Mucosa of rectum (tissue), 2 donors: ENCODE results near the gene UPP1.
"Not testable (repeated sequence)": the region's sequence is repeated elsewhere in the genome, so short reads cannot be mapped to it uniquely, and the experiment has no call there.

ENCODE experiments used
- H3K27ac ChIP-seq, 2 donors: one replicate each; pipeline ENCODE4 v1.7.0; 2013; ENCODE audit warnings: inconsistent platforms in 2 of 2, low read depth in 2 of 2, low read length in 2 of 2
- H3K27me3 ChIP-seq, 2 donors: one replicate each; pipeline ENCODE4 v1.7.0; 2013; ENCODE audit warnings: low read length in 2 of 2; ENCODE audit not compliant: control insufficient read depth in 2 of 2, insufficient read depth in 2 of 2
- H3K36me3 ChIP-seq, 2 donors: one replicate each; pipeline ENCODE4 v1.7.0; 2013; ENCODE audit warnings: low read length in 2 of 2; ENCODE audit not compliant: control insufficient read depth in 2 of 2, insufficient read depth in 2 of 2
- H3K4me1 ChIP-seq, 2 donors: one replicate each; pipeline ENCODE4 v1.7.0; 2013; ENCODE audit warnings: low read length in 2 of 2, mild to moderate bottlenecking in 1 of 2; ENCODE audit not compliant: control insufficient read depth in 2 of 2, insufficient read depth in 2 of 2
- H3K4me3 ChIP-seq, 2 donors: one replicate each; pipeline ENCODE4 v1.7.0; 2013; ENCODE audit warnings: low read length in 2 of 2
- H3K9ac ChIP-seq, 2 donors: one replicate each; pipeline ENCODE4 v1.7.0; 2013; ENCODE audit warnings: low read length in 2 of 2, low read depth in 1 of 2, mild to moderate bottlenecking in 1 of 2
- H3K9me3 ChIP-seq, 2 donors: one replicate each; pipeline ENCODE4 v1.7.0; 2013; ENCODE audit warnings: low read length in 2 of 2; ENCODE audit not compliant: control insufficient read depth in 2 of 2
- donor health status: healthy.
- donor health status: Normal muscosa, but diverticular disease.

Gene UPP1

DNA sequence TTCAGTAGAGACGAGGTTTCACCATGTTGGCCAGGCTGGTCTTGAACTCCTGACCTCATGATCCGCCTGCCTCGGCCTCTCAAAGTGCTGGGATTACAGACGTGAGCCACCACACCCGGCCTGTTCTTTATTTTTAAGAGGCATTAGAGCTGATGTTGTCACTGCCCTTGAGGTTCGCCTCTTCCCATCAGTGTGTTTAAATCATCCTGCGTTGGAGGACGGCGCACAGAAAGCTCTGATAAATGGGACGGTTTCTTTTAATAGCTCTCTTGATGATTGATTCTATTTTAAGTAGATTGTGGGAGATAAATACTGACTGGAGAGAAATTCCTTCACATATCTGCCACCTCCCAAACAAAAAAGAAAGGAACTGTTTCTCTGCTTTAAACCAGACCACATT is 29.0 kb downstream of the UPP1 start:
- no peaks in the 10 kb centered on the region for H3K27me3 ChIP-seq
- H3K4me3 ChIP-seq: no peak overlapping the region
- no peak overlapping the region for H3K9ac ChIP-seq
- H3K9me3 ChIP-seq: no peaks in the 10 kb centered on the region
- no peak overlapping the region for H3K27ac ChIP-seq
- no peaks in the 10 kb centered on the region for H3K4me1 ChIP-seq
- H3K36me3 ChIP-seq: no peaks in the 10 kb centered on the region

GRCh38 chr7:48120536-48120935 is 31.5 kb downstream of the UPP1 start:
- not testable (repeated sequence) for H3K4me1 ChIP-seq, H3K9me3 ChIP-seq, H3K4me3 ChIP-seq, H3K36me3 ChIP-seq, H3K27ac ChIP-seq, H3K27me3 ChIP-seq, H3K9ac ChIP-seq

- no peaks in the 10 kb centered on the region for H3K9me3 ChIP-seq
- no peaks in the 10 kb centered on the region for H3K36me3 ChIP-seq
- no peak overlapping the region for H3K27ac ChIP-seq
- H3K27me3 ChIP-seq: no peaks in the 10 kb centered on the region
- no peak overlapping the region for H3K4me3 ChIP-seq
- no peak overlapping the region for H3K9ac ChIP-seq
- H3K4me1 ChIP-seq: no peaks in the 10 kb centered on the region
These were observed 37.0 kb downstream of the UPP1 start for GRCh38 chr7:48126037-48126436.

DNA sequence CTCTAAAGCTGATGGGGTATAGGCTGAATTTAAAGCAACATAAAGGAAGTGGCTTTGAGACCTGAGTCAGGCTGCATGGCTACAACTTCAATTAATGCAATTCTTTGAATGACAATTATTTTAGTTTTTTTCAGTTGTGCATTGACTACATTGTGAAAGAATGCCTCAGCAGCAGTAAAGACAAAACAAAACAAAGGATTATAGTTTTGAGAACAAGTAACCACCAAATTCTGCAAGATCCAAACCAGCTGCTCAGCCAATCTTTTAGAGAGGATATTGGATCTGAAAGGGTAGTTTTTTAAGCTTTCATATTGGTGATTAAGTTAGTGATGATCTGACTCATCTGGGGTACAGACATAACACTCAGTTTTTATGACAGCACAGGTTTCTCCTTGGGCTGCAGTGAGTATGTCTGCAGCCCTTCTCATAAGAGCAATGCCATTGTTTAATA is 41.6 kb downstream of the UPP1 start:
- Histone ChIP-seq H3K36me3 (no peaks in the 10 kb centered on the region), H3K9me3 (no peaks in the 10 kb centered on the region), H3K4me3 (no peak overlapping the region), H3K27ac (no peak overlapping the region), H3K27me3 (no peaks in the 10 kb centered on the region), H3K9ac (no peak overlapping the region), H3K4me1 (no peaks in the 10 kb centered on the region)

GRCh38 chr7:48132792-48133191 is 43.7 kb downstream of the UPP1 start:
- Histone ChIP-seq H3K4me1 (no peaks in the 10 kb centered on the region), H3K9me3 (no peaks in the 10 kb centered on the region), H3K36me3 (no peaks in the 10 kb centered on the region), H3K27ac (no peak overlapping the region), H3K27me3 (no peaks in the 10 kb centered on the region), H3K9ac (no peak overlapping the region), H3K4me3 (no peak overlapping the region)

- Histone ChIP-seq H3K27ac (peak overlapping the region; percentile 74 to 87), H3K36me3 (no peaks in the 10 kb centered on the region), H3K4me3 (no peak overlapping the region), H3K9me3 (peaks cover 0 to 3% of the 10 kb centered on the region in 2 donors), H3K4me1 (peaks cover 25 to 50% of the 10 kb centered on the region in 2 donors), H3K27me3 (no peaks in the 10 kb centered on the region), H3K9ac (no peak overlapping the region)
These were observed 50.4 kb downstream of the UPP1 start for GRCh38 chr7:48139459-48139858.

DNA sequence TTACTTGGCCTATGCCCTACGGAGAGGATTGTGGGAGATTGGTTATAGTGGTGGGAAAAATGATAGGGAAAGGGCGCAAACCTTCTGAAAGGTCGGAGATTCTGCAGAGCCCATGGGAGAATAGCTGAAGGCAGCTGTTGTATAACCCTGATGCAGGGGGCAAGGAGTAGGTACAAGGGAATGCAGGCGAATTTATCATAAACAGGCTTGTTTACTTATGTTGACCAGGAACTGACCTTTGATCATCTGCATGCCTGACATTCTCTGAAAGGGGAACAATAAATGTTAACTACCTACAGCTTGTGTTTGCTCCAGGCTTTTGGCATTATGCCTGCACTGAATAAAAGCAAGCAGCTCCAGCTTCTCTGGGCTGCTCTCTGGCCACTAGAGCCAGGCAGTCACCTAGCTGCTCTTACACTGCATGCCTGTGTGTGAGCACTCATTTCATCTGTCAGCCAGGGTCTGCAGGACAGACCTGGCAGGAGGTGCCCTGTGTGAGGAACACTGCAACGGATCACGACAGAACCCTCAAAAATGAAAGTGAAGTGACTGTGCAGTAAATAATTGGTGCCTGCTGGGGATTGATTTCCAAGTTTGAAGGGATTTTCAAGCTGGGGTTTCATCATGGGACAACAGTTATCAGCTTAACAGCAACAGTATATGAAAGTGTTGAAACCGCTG is 51.1 kb downstream of the UPP1 start:
- H3K9ac ChIP-seq: peak overlapping the region in 1 of 2 donors; percentile 10
- H3K4me1 ChIP-seq: peaks cover 25 to 55% of the 10 kb centered on the region in 2 donors
- peaks cover 0 to 3% of the 10 kb centered on the region in 2 donors for H3K9me3 ChIP-seq
- peak overlapping the region; percentile 28 to 35 for H3K4me3 ChIP-seq
- H3K36me3 ChIP-seq: no peaks in the 10 kb centered on the region
- no peaks in the 10 kb centered on the region for H3K27me3 ChIP-seq
- H3K27ac ChIP-seq: peak overlapping the region; percentile 74 to 87

DNA sequence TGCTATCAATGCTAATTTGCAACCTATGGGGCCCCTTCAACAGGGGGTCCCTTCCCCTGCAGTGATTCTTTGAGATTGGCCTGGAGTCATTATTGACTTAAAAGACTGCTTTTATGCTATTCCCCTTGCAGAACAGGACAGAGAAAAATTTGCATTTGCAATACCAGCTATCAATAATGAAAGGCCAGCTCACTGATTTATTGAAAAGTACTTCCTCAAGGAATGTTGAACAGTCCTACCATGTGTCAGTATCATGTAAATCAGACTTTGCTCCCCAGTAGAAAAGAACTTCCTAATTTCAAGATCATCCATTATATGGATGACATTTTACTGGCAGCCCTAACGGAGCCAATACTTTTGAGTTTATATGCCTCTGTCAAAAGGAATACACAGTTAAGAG is 52.5 kb downstream of the UPP1 start:
- Histone ChIP-seq H3K9ac (no peak overlapping the region), H3K4me1 (peaks cover 29 to 55% of the 10 kb centered on the region in 2 donors), H3K36me3 (no peaks in the 10 kb centered on the region), H3K27ac (peak overlapping the region; percentile 74 to 87), H3K27me3 (no peaks in the 10 kb centered on the region), H3K4me3 (peak overlapping the region in 1 of 2 donors; percentile 15), H3K9me3 (peaks cover 0 to 3% of the 10 kb centered on the region in 2 donors)

DNA sequence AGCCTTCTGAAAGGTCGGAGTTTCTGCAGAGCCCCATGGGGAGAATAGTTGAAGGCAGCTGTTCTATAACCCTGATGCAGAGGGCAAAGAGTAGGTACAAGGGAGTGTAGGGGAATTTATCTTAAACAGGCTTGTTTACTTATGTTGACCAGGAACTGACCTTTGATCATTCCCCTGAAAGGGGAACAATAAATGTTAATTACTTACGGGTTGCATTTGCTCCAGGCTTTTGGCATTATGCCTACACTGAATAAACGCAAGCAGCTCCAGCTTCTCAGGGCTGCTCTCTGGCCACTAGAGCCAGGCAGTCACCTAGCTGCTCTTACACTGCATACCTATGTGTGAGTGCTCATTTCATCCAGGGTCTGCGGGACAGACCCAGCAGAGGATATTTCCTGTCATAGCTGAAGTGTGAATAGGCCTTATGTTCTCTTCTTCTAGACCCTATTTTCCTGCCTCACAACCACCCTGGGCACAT is 55.3 kb downstream of the UPP1 start:
- H3K4me3 ChIP-seq: peak overlapping the region; percentile 29 to 50
- peak overlapping the region; percentile 87 to 91 for H3K27ac ChIP-seq
- H3K9me3 ChIP-seq: peaks cover 0 to 3% of the 10 kb centered on the region in 2 donors

DNA sequence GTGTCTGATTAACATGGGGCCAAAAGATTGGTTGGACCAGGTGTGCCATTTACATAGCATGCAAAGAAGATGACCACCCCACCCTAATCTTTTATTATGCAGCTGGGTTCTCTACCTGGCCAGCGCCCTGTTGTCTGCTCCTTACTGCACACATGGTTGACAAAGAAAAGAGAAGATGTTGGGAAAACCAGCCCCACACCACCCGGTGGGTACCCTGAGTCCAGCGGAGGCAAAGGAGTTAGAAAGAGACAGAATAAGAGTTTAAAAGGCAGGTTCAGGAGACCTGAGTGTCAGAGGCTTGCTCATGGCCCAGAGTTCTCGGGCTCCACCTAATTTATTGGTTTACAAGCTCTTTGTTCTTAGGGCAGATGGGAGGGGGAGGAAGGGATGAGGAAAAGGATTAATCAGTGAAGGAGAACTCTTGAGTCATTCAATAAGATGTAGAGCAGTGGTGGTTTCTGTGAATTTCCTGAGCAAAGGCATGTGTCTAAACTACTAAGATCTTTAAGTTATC is 58.1 kb downstream of the UPP1 start:
- Histone ChIP-seq H3K9ac (peak overlapping the region; percentile 24 to 62), H3K4me1 (peaks cover 15 to 46% of the 10 kb centered on the region in 2 donors), H3K9me3 (no peaks in the 10 kb centered on the region), H3K4me3 (peak overlapping the region; percentile 41 to 54), H3K27me3 (no peaks in the 10 kb centered on the region), H3K36me3 (no peaks in the 10 kb centered on the region), H3K27ac (peak overlapping the region; percentile 85 to 91)

More for the DNA sequence above, 55.3 kb downstream of the UPP1 start:
- peaks cover 29 to 72% of the 10 kb centered on the region in 2 donors for H3K4me1 ChIP-seq
- peak overlapping the region in 1 of 2 donors; percentile 28 for H3K9ac ChIP-seq
- no peaks in the 10 kb centered on the region for H3K36me3 ChIP-seq
- no peaks in the 10 kb centered on the region for H3K27me3 ChIP-seq
